ENCODE results near the gene APBA2.

DNA sequence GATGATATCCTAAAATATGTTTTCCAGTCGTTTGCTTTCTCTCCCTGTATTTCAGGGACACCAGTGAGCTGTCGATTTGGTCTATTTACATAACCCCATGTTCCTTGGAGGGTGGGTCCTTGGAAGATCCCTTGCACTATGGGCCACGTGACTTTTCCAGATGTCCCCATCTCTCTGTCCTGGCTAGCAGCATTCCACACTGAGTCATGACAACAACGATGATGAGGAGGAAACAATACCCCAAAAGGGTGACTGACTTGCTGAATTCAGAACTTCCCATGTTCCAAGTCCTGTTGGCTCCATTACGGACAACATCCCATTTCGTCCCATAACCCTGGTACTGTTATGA, 249.5 kb downstream of the APBA2 start:
- no peak for TF ChIP-seq EZH2phosphoT487 (IDR thresholded peaks at IDR 0.05; ENCODE audit: low read length)
- TF ChIP-seq, protein P1, sequence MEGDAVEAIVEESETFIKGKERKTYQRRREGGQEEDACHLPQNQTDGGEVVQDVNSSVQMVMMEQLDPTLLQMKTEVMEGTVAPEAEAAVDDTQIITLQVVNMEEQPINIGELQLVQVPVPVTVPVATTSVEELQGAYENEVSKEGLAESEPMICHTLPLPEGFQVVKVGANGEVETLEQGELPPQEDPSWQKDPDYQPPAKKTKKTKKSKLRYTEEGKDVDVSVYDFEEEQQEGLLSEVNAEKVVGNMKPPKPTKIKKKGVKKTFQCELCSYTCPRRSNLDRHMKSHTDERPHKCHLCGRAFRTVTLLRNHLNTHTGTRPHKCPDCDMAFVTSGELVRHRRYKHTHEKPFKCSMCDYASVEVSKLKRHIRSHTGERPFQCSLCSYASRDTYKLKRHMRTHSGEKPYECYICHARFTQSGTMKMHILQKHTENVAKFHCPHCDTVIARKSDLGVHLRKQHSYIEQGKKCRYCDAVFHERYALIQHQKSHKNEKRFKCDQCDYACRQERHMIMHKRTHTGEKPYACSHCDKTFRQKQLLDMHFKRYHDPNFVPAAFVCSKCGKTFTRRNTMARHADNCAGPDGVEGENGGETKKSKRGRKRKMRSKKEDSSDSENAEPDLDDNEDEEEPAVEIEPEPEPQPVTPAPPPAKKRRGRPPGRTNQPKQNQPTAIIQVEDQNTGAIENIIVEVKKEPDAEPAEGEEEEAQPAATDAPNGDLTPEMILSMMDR (IDR thresholded peaks at IDR 0.05; ENCODE audit: low read length) = no peak
- TF ChIP-seq EZH2 (optimal IDR thresholded peaks at IDR 0.05; ENCODE audit: low read depth, low read length) = no peak

All from MM.1S (cell line).